Stimulated activated CD4-positive, alpha-beta T cell treated with anti-CD3 and anti-CD28 coated beads, Interleukin-12 subunit alpha, Interleukin-12 subunit beta, amount 100 ng/mL, for 4 hours (primary cell): ENCODE data around the gene LILRB1.
"Not testable (repeated sequence)": the region's sequence is repeated elsewhere in the genome, so short reads cannot be mapped to it uniquely, and the experiment has no call there.

Source experiments
- DNase-seq: peaks from one replicate; pipeline ENCODE4 v3.0.0-alpha.2; 2020

The LILRB1 gene

GRCh38 chr19:54667217-54667616, 36.9 kb downstream of the LILRB1 start:
- no peak for DNase-seq

- no peak for DNase-seq
Observed at GRCh38 chr19:54668353-54668752, 38.1 kb downstream of the LILRB1 start.

GRCh38 chr19:54670576-54671357, 40.5 kb downstream of the LILRB1 start:
- DNase-seq = no peak

- no peak for DNase-seq
Observed at GRCh38 chr19:54673222-54673621, 42.9 kb downstream of the LILRB1 start.

GRCh38 chr19:54674021-54674617, 43.8 kb downstream of the LILRB1 start:
- DNase-seq = no peak

GRCh38 chr19:54676210-54676834, 46.0 kb downstream of the LILRB1 start:
- not testable (repeated sequence) for DNase-seq

GRCh38 chr19:54677217-54677616, 46.9 kb downstream of the LILRB1 start:
- no peak for DNase-seq

GRCh38 chr19:54681596-54681995, 51.3 kb downstream of the LILRB1 start:
- not testable (repeated sequence) for DNase-seq

GRCh38 chr19:54682306-54682856, 52.1 kb downstream of the LILRB1 start:
- no peak for DNase-seq

GRCh38 chr19:54684527-54684926, 54.2 kb downstream of the LILRB1 start:
- DNase-seq = no peak
